Upper lobe of left lung (tissue), 6 donors: ENCODE results near the gene OR5AU1. TPM values are rescaled to one million over a fixed set of nuclear protein-coding genes. Genes with fewer than 3 reads are reported as not detected.

Source experiments
- ATAC-seq, 2 donors: fragments of 200-7000 bp; cut with Tn5 transposase; one replicate each; pipeline ENCODE4 v1.9.1; 2022; ENCODE audit warnings: mild to moderate bottlenecking in 2 of 2, moderate library complexity in 2 of 2; ENCODE audit not compliant: low FRiP score in 2 of 2
- DNase-seq, 2 donors: peaks; one replicate each; pipeline ENCODE4 v3.0.0-alpha.2; 2019 to 2020
- H3K27ac ChIP-seq, 4 donors: fragments of 200-600 bp; sonication (generic); one replicate each; pipeline ENCODE4 v1.5.1; 2016 to 2019
- H3K27me3 ChIP-seq, 4 donors: fragments of 200-600 bp; sonication (generic); one replicate each; pipeline ENCODE4 v1.5.1; 2017 to 2019
- H3K36me3 ChIP-seq, 4 donors: fragments of 200-600 bp; sonication (generic); one replicate each; pipeline ENCODE4 v1.5.1; 2016 to 2019
- H3K4me1 ChIP-seq, 4 donors: fragments of 200-600 bp; sonication (generic); one replicate each; pipeline ENCODE4 v1.5.1; 2018 to 2019
- H3K4me3 ChIP-seq, 4 donors: fragments of 200-600 bp; sonication (generic); one replicate each; pipeline ENCODE4 v1.5.1; 2017 to 2019; ENCODE audit warnings: mild to moderate bottlenecking in 2 of 4, moderate library complexity in 1 of 4
- H3K9me3 ChIP-seq, 4 donors: fragments of 200-600 bp; sonication (generic); one replicate each; pipeline ENCODE4 v1.5.1; 2018 to 2019
- CTCF ChIP-seq, 6 experiments: fragments of 450-650 bp in 4 of 6; fragments of 200-600 bp in 2 of 6; sonication (generic) in 2 of 6; IDR thresholded peaks; one replicate each; pipeline ENCODE4 v1.5.1; 2016 to 2019; ENCODE audit warnings: antibody characterized with exemption in 6 of 6
- EP300 ChIP-seq, 4 donors: sonication (generic); formaldehyde crosslinking; IDR thresholded peaks; one replicate each; pipeline ENCODE4 v1.5.1; 2017; ENCODE audit warnings: antibody characterized with exemption in 4 of 4, control low read depth in 2 of 4
- POLR2A ChIP-seq, 4 donors: fragments of 450-650 bp; IDR thresholded peaks; one replicate each; pipeline ENCODE4 v1.5.1; 2016 to 2017; ENCODE audit warnings: antibody characterized with exemption in 4 of 4, mild to moderate bottlenecking in 2 of 4
- POLR2AphosphoS5 ChIP-seq, 2 donors: sonication (generic); formaldehyde crosslinking; IDR thresholded peaks; one replicate each; pipeline ENCODE4 v1.5.1; 2017; ENCODE audit warnings: antibody characterized with exemption in 2 of 2
- WGBS, 2 donors: methylation state at CpG; one replicate each; pipeline ENCODE4 v1.1.5; 2017 to 2018; 5-methylcytosine and 5-hydroxymethylcytosine counted together
- total RNA-seq, 6 donors: library from RNA; depleted of rRNA in 4 of 6; stranded (reverse); fragments of >200 nt in 4 of 6; gene quantifications; one replicate each; pipeline versions ENCODE4 v1.1.0 to v1.2.1, GENCODE V29; 2016 to 2021
- donor health status: DM: no; HTN: no; CAD: no; lungs with moderate emphysema.
- donor health status: DM: no; HTN: yes; CAD: no; lungs with severe emphysema.

The OR5AU1 gene
- total RNA-seq, 6 donors from 2014 or later = not detected

- ATAC-seq (no peak), DNase-seq (no peak)
- Histone ChIP-seq H3K9me3 (no peaks in the 10 kb centered on the region), H3K4me1 (peaks cover 0 to 2% (median under 1%) of the 10 kb centered on the region in 4 donors), H3K27ac (no peak overlapping the region), H3K4me3 (no peak overlapping the region), H3K27me3 (no peaks in the 10 kb centered on the region), H3K36me3 (no peaks in the 10 kb centered on the region)
- TF ChIP-seq EP300 (IDR thresholded peaks at IDR 0.05) (no peak), CTCF (IDR thresholded peaks at IDR 0.05) (no peak), POLR2A (IDR thresholded peaks at IDR 0.05) (no peak), POLR2AphosphoS5 (IDR thresholded peaks at IDR 0.05) (no peak)
- WGBS, 2 donors = 91 to 93% methylated on average over 2 of the region's 2 CpGs
Measured at GRCh38 chr14:21197418-21198205, 41.7 kb upstream of the OR5AU1 start.

GRCh38 chr14:21194597-21194996 lies 38.7 kb upstream of the OR5AU1 start:
- H3K9me3 ChIP-seq = no peaks in the 10 kb centered on the region
- no peak for TF ChIP-seq EP300 (IDR thresholded peaks at IDR 0.05)
- no peak for TF ChIP-seq POLR2AphosphoS5 (IDR thresholded peaks at IDR 0.05)
- TF ChIP-seq POLR2A (IDR thresholded peaks at IDR 0.05) = no peak
- no peak for TF ChIP-seq CTCF (IDR thresholded peaks at IDR 0.05)
- peaks cover 5 to 14% (median 12%) of the 10 kb centered on the region in 4 donors for H3K4me1 ChIP-seq
- H3K4me3 ChIP-seq = no peak overlapping the region
- H3K27ac ChIP-seq = no peak overlapping the region
- H3K36me3 ChIP-seq = no peaks in the 10 kb centered on the region
- ATAC-seq = no peak
- H3K27me3 ChIP-seq = no peaks in the 10 kb centered on the region
- DNase-seq = no peak

- no peak overlapping the region for H3K27ac ChIP-seq
- ATAC-seq (no peak), DNase-seq (peak in 1 of 2 donors; percentile 50)
- no peaks in the 10 kb centered on the region for H3K27me3 ChIP-seq
- H3K36me3 ChIP-seq = no peaks in the 10 kb centered on the region
- no peak for TF ChIP-seq POLR2AphosphoS5 (IDR thresholded peaks at IDR 0.05)
- no peak for TF ChIP-seq CTCF (IDR thresholded peaks at IDR 0.05)
- TF ChIP-seq POLR2A (IDR thresholded peaks at IDR 0.05) = no peak
- TF ChIP-seq EP300 (IDR thresholded peaks at IDR 0.05) = no peak
- no peaks in the 10 kb centered on the region for H3K9me3 ChIP-seq
- no peak overlapping the region for H3K4me3 ChIP-seq
- H3K4me1 ChIP-seq = peaks cover 5 to 14% (median 12%) of the 10 kb centered on the region in 4 donors
- WGBS, 2 donors = 89% methylated on average over 3 to 7 of the region's 7 CpGs
Measured at GRCh38 chr14:21192875-21193535, 37.1 kb upstream of the OR5AU1 start.

- Histone ChIP-seq H3K4me1 (peaks cover 5 to 14% (median 12%) of the 10 kb centered on the region in 4 donors), H3K36me3 (no peaks in the 10 kb centered on the region), H3K27ac (no peak overlapping the region), H3K4me3 (peak overlapping the region in 3 of 4 donors; percentile 14 to 42 (median 41)), H3K27me3 (no peaks in the 10 kb centered on the region), H3K9me3 (no peaks in the 10 kb centered on the region)
- WGBS, 2 donors = 27% methylated on average over 1 of the region's 1 CpG; no CpG with 5 or more reads in 1 of the 2 donors
- ATAC-seq (peak in 1 of 2 donors; percentile 12), DNase-seq (no peak)
- no peak for TF ChIP-seq CTCF (IDR thresholded peaks at IDR 0.05)
- TF ChIP-seq POLR2AphosphoS5 (IDR thresholded peaks at IDR 0.05) = no peak
- no peak for TF ChIP-seq EP300 (IDR thresholded peaks at IDR 0.05)
- TF ChIP-seq POLR2A (IDR thresholded peaks at IDR 0.05) = no peak
Measured at GRCh38 chr14:21192447-21192822, 36.6 kb upstream of the OR5AU1 start.
